PC-3 (cell line): ENCODE results near the gene LOC101059915.
"Not testable (repeated sequence)": the region's sequence is repeated elsewhere in the genome, so short reads cannot be mapped to it uniquely, and the experiment has no call there.

Experiments used
- ATAC-seq: fragments of 200-7000 bp; cut with Tn5 transposase; 2 replicates; pipeline ENCODE4 v1.9.1; 2020; ENCODE audit warnings: mild to moderate bottlenecking, moderate library complexity
- BruUV-seq: library from RNA; stranded (reverse); fragments of 400-500 nt; replicated peaks from 2 replicates; lab custom pipeline; 2021; lab: Mats Ljungman, UMichigan
- CTCF ChIA-PET: fragments of 300-600 bp; sonication (Branson Sonifier 250); formaldehyde crosslinking; loops from one replicate; lab custom pipeline; 2022; ENCODE audit warnings: antibody characterized with exemption; lab: Charles Lee
- POLR2A ChIA-PET: fragments of 300-600 bp; sonication (Branson Sonifier 250); formaldehyde crosslinking; loops from one replicate; lab custom pipeline; 2022; ENCODE audit warnings: antibody characterized with exemption; ENCODE audit not compliant: unreplicated experiment; lab: Charles Lee
- DNase-seq: peaks from one replicate; pipeline ENCODE4 v3.0.0-alpha.2; 2015
- H2AFZ ChIP-seq: fragments of 300-600 bp; sonication (generic); 2 replicates; pipeline ENCODE4 v1.6.0; 2016; ENCODE audit warnings: antibody characterized with exemption, low read length
- H3F3A ChIP-seq: fragments of 300-600 bp; sonication (generic); one replicate; pipeline ENCODE4 v1.6.0; 2017; ENCODE audit warnings: antibody characterized with exemption, low read length, control low read depth, mild to moderate bottlenecking; ENCODE audit not compliant: unreplicated experiment
- H3K27ac ChIP-seq: fragments of 300-600 bp; sonication (generic); 2 replicates; pipeline ENCODE4 v1.5.1; 2016; ENCODE audit warnings: mild to moderate bottlenecking, low read length
- H3K27me3 ChIP-seq: fragments of 300-600 bp; sonication (generic); 2 replicates; pipeline ENCODE4 v1.6.1; 2016; ENCODE audit warnings: low read length, mixed read lengths
- H3K36me3 ChIP-seq: fragments of 300-600 bp; sonication (generic); 2 replicates; pipeline ENCODE4 v1.6.1; 2016; ENCODE audit warnings: low read depth, mixed run types, low read length, mixed read lengths
- H3K4me1 ChIP-seq: fragments of 300-600 bp; sonication (generic); 2 replicates; pipeline ENCODE4 v1.5.1; 2016; ENCODE audit warnings: low read length; ENCODE audit not compliant: insufficient read depth
- H3K4me2 ChIP-seq: fragments of 300-600 bp; sonication (generic); 2 replicates; pipeline ENCODE4 v1.6.0; 2016; ENCODE audit warnings: low read length
- H3K4me3 ChIP-seq: fragments of 300-600 bp; sonication (generic); 2 replicates; pipeline ENCODE4 v1.5.1; 2016; ENCODE audit warnings: mild to moderate bottlenecking, low read length, mixed read lengths
- H3K79me2 ChIP-seq: fragments of 300-600 bp; sonication (generic); 2 replicates; pipeline ENCODE4 v1.6.1; 2017; ENCODE audit warnings: low read length, mixed read lengths
- H3K9ac ChIP-seq: fragments of 300-600 bp; sonication (generic); 2 replicates; pipeline ENCODE4 v1.6.0; 2016; ENCODE audit warnings: mild to moderate bottlenecking, low read length
- H3K9me2 ChIP-seq: fragments of 300-600 bp; sonication (generic); replicated peaks from 2 replicates; pipeline ENCODE4 v1.6.1; 2016; ENCODE audit warnings: mixed run types, low read length, mixed read lengths
- H3K9me3 ChIP-seq: fragments of 300-600 bp; sonication (generic); 2 replicates; pipeline ENCODE4 v1.6.1; 2016; ENCODE audit warnings: low read length, mixed read lengths
- H4K20me1 ChIP-seq: fragments of 300-600 bp; sonication (generic); 2 replicates; pipeline ENCODE4 v1.6.1; 2016; ENCODE audit warnings: low read length, mixed read lengths
- EZH2 ChIP-seq: fragments of 300-600 bp; sonication (generic); IDR thresholded peaks from one replicate; pipeline ENCODE4 v1.6.1; 2017; ENCODE audit warnings: antibody characterized with exemption, mild to moderate bottlenecking, low read length; ENCODE audit not compliant: unreplicated experiment
- EZH2phosphoT487 ChIP-seq: fragments of 300-600 bp; sonication (generic); IDR thresholded peaks from 2 replicates; pipeline ENCODE4 v1.6.1; 2018; ENCODE audit warnings: mild to moderate bottlenecking, antibody characterized with exemption, low read length, borderline replicate concordance
- intact Hi-C: fragments of 100-400 bp; cut with micrococcal nuclease; formaldehyde crosslinking; loops from 2 replicates; pipeline ENCODE4 v1.9.0; 2023
- TF ChIP-seq, protein P1 (sequence below): fragments of 300-600 bp; sonication (generic); conservative IDR thresholded peaks from 2 replicates; pipeline ENCODE4 v1.5.1; 2017; ENCODE audit warnings: antibody characterized with exemption, low read depth, mild to moderate bottlenecking, low read length

The LOC101059915 gene

DNA sequence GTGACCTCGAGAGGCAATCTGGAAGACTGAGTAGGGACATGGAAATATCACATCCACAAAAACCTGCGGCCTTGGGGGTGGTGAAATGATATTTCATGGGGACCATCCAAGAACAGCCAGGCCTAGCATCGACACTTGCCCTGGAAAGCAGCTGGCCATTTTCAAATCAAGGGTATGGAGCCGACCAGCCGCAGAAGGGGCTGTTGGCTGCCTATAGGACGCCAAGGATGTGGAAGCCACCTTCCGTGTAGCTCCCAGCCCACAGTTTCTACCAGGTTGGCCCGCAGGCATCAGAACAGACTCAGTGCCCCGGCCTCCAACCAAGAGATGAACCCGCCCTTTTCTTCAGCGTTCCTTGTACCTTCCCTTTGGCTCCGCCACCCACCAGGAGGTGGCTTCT, 5.4 kb upstream of the LOC101059915 start:
- Histone ChIP-seq H3K9me2 (no peaks in the 10 kb centered on the region), H3K4me3 (no peak overlapping the region), H3K36me3 (no peaks in the 10 kb centered on the region), H3F3A (no peaks in the 10 kb centered on the region), H3K9ac (no peak overlapping the region), H3K79me2 (no peaks in the 10 kb centered on the region), H2AFZ (no peak overlapping the region), H3K27ac (no peak overlapping the region), H3K9me3 (no peaks in the 10 kb centered on the region), H3K4me2 (no peak overlapping the region), H3K4me1 (peaks cover 8% of the 10 kb centered on the region), H3K27me3 (no peaks in the 10 kb centered on the region), H4K20me1 (no peaks in the 10 kb centered on the region)
- DNase-seq: no peak
- intact Hi-C loops: no loop called here
- TF ChIP-seq, protein P1, sequence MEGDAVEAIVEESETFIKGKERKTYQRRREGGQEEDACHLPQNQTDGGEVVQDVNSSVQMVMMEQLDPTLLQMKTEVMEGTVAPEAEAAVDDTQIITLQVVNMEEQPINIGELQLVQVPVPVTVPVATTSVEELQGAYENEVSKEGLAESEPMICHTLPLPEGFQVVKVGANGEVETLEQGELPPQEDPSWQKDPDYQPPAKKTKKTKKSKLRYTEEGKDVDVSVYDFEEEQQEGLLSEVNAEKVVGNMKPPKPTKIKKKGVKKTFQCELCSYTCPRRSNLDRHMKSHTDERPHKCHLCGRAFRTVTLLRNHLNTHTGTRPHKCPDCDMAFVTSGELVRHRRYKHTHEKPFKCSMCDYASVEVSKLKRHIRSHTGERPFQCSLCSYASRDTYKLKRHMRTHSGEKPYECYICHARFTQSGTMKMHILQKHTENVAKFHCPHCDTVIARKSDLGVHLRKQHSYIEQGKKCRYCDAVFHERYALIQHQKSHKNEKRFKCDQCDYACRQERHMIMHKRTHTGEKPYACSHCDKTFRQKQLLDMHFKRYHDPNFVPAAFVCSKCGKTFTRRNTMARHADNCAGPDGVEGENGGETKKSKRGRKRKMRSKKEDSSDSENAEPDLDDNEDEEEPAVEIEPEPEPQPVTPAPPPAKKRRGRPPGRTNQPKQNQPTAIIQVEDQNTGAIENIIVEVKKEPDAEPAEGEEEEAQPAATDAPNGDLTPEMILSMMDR: no peak
- TF ChIP-seq EZH2phosphoT487 (no peak), EZH2 (no peak)
- POLR2A ChIA-PET: no interaction called here
- no TSS peak for BruUV-seq
- ATAC-seq: no peak
- CTCF ChIA-PET: no interaction called here

DNA sequence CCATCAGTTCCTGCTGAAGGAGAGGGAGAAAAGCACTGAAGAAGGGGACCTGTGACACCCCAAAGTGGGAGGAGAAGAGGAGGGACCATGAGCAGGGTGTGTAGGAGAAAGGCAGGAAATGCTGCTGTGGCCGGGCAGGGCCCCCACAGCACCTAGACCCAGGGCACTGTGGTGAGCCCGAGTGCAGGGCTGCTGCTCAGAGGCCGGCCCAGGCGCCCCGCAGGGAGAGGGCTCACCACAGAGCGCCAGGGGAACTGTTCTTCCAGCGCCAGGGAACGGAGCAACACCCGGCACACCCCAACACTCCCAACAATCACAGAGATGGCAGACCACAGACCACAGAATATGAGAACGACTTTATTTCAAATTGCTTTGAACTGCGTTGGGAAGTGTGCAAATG, 4.7 kb upstream of the LOC101059915 start:
- H3K27ac ChIP-seq, H3K4me3 ChIP-seq, POLR2A ChIA-PET, H2AFZ ChIP-seq, H3K36me3 ChIP-seq, H3K9ac ChIP-seq, H3K79me2 ChIP-seq, H3K27me3 ChIP-seq, ATAC-seq, CTCF ChIA-PET, H3K4me2 ChIP-seq, intact Hi-C loops, H4K20me1 ChIP-seq, H3K4me1 ChIP-seq, H3K9me2 ChIP-seq, DNase-seq, H3K9me3 ChIP-seq, BruUV-seq, H3F3A ChIP-seq: not testable (repeated sequence)

DNA sequence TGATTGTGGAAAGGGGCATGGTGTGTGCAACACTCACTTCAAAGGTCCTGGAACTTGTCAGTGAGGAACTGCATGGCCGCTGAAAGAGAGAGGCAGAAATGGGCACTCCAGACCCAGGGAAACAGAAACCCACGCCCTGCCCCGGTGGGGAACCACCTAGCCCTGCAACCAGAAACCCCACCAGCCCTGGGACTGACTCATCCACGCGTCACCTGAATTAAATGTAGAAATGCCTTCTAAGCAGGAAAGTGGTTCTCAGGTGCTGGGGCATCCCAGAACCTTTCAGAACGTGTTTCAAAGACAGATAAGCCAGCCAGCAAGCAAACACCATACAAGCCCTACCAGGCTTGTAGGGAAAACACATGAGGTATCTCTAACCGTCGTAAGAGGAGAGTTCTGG, 4.1 kb upstream of the LOC101059915 start:
- Histone ChIP-seq H3K4me2 (peak overlapping the region; percentile 39), H3K27ac (peak overlapping the region; percentile 50), H3K9ac (peak overlapping the region; percentile 54; the same call in 1 of the 2 replicates)
- H3K9me3 ChIP-seq, POLR2A ChIA-PET, BruUV-seq, H3F3A ChIP-seq, CTCF ChIA-PET, H2AFZ ChIP-seq, ATAC-seq, H3K27me3 ChIP-seq, H3K9me2 ChIP-seq, H3K36me3 ChIP-seq, H3K79me2 ChIP-seq, intact Hi-C loops, H4K20me1 ChIP-seq, H3K4me1 ChIP-seq, H3K4me3 ChIP-seq: not testable (repeated sequence)
- DNase-seq: peak; percentile 66

DNA sequence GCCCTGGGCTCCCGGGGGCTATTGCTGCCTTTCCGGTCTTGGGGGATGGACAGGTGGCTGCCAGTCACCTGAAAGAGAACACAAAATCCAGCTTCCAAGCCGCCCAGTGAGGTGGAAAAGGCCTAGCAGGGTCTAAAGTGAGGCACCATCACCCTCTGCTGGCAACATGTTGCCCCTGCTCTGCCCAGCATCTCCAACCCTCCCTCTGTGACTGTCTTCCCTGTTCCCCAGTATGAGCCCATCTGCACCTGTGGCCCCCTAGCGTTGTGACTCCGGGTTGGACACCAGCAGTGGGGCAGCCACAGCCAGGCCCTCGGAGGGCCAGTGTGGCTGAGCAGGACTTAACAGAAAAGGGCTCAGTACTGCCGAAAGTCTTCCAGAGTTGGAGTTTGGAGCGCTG, 3.1 kb upstream of the LOC101059915 start:
- H3K9ac ChIP-seq, H3K4me1 ChIP-seq, H3K9me2 ChIP-seq, H2AFZ ChIP-seq, H3F3A ChIP-seq, H3K27ac ChIP-seq, CTCF ChIA-PET, H3K36me3 ChIP-seq, BruUV-seq, H3K27me3 ChIP-seq, intact Hi-C loops, H4K20me1 ChIP-seq, H3K79me2 ChIP-seq, H3K4me2 ChIP-seq, H3K4me3 ChIP-seq, POLR2A ChIA-PET, H3K9me3 ChIP-seq: not testable (repeated sequence)
- DNase-seq (peak; percentile 53), ATAC-seq (peak; percentile 91)
- TF ChIP-seq, protein P1: peak; percentile 66
